ENCODE data around the gene SPEG.
A peak's percentile ranks its signal among the peaks of the same experiment; 100 is the strongest.

- no peak for TF ChIP-seq CTCF (IDR thresholded peaks at IDR 0.05)
- peak; percentile 63 for TF ChIP-seq POLR2A (IDR thresholded peaks at IDR 0.05)
Measured at GRCh38 chr2:219497495-219498279, 63.0 kb downstream of the SPEG start.

Measured in prostate gland (tissue), 2 donors.